H1 (cell line): ENCODE measurements around the gene C1QTNF7. TPM values are rescaled to one million over a fixed set of nuclear protein-coding genes. Genes with fewer than 3 reads are reported as not detected.

ENCODE experiments used
- CEBPB ChIP-seq: IDR thresholded peaks from 2 replicates; pipeline ENCODE4 v1.6.1; 2012; ENCODE audit warnings: low read depth, low read length
- RFX5 ChIP-seq: IDR thresholded peaks from 2 replicates; pipeline ENCODE4 v1.6.1; 2011; ENCODE audit warnings: low read depth, low read length, improper control_type of control experiment, borderline replicate concordance
- SIX5 ChIP-seq: IDR thresholded peaks from 2 replicates; pipeline ENCODE4 v1.6.1; 2011; ENCODE audit warnings: mild to moderate bottlenecking, low read depth, low read length
- TAF7 ChIP-seq: optimal IDR thresholded peaks from 2 replicates; pipeline ENCODE3; 2011; ENCODE audit warnings: low read depth, mild to moderate bottlenecking, inconsistent platforms, low read length, moderate library complexity, borderline replicate concordance
- TBP ChIP-seq: IDR thresholded peaks from 2 replicates; pipeline ENCODE4 v1.6.1; 2011; ENCODE audit warnings: low read depth, low read length, improper control_type of control experiment
- ZNF274 ChIP-seq: IDR thresholded peaks from 2 replicates; pipeline ENCODE4 v1.7.0; 2012; ENCODE audit warnings: low read length, borderline replicate concordance; ENCODE audit errors: extremely low read depth
- polyA plus RNA-seq, 7 experiments: library from polyadenylated mRNA; depleted of rRNA in 3 of 7; stranded (reverse) in 5 of 7; unstranded in 2 of 7; fragments of >200 nt in 5 of 7; fragments of 200-250 nt in 2 of 7; gene quantifications; 1 replicate in 5 of 7; 2 replicates in 1 of 7; 4 replicates in 1 of 7; pipeline versions ENCODE4 v1.2.1 to v1.2.3, GENCODE V29; 2011 to 2013; ENCODE audit warnings: missing spikeins in 2 of 7, mixed read lengths in 2 of 7
- total RNA-seq: library from RNA; stranded (reverse); fragmentation: NEBNext Ultra II Directional; extraction: Animal tissue kit (Norgen Biotek cat#: 25700); gene quantifications from 2 replicates; pipeline ENCODE4 v1.2.1, GENCODE V29; 2021
- TF ChIP-seq, protein P1 (sequence below), 3 experiments: IDR thresholded peaks; 1 replicate in 2 of 3; 2 replicates in 1 of 3; pipeline versions ENCODE4 v1.5.1 to v1.6.1; 2011; ENCODE audit warnings: low read length in 3 of 3, mild to moderate bottlenecking in 3 of 3, inconsistent platforms in 2 of 3, low read depth in 1 of 3, moderate library complexity in 1 of 3; ENCODE audit not compliant: insufficient read depth in 1 of 3; ENCODE audit errors: control extremely low read depth in 1 of 3

C1QTNF7 gene
- total and polyA plus RNA-seq, 2 of the 8 experiments (the other 6 are each of a cell fraction or from before 2014, with no cell fraction given), result not detected

GRCh38 chr4:15478724-15479088, 50.9 kb downstream of the C1QTNF7 start (continued):
- TF ChIP-seq, protein P1, sequence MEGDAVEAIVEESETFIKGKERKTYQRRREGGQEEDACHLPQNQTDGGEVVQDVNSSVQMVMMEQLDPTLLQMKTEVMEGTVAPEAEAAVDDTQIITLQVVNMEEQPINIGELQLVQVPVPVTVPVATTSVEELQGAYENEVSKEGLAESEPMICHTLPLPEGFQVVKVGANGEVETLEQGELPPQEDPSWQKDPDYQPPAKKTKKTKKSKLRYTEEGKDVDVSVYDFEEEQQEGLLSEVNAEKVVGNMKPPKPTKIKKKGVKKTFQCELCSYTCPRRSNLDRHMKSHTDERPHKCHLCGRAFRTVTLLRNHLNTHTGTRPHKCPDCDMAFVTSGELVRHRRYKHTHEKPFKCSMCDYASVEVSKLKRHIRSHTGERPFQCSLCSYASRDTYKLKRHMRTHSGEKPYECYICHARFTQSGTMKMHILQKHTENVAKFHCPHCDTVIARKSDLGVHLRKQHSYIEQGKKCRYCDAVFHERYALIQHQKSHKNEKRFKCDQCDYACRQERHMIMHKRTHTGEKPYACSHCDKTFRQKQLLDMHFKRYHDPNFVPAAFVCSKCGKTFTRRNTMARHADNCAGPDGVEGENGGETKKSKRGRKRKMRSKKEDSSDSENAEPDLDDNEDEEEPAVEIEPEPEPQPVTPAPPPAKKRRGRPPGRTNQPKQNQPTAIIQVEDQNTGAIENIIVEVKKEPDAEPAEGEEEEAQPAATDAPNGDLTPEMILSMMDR (IDR thresholded peaks at IDR 0.05; ENCODE audit: control extremely low read depth in 1 of 3, insufficient read depth in 1 of 3, low read depth in 1 of 3, low read length in 3 of 3), result no peak
- TF ChIP-seq RFX5 (no peak), ZNF274 (no peak), TBP (no peak), CEBPB (no peak), TAF7 (no peak), SIX5 (no peak)
- TF ChIP-seq, all 59 proteins: peak for 0
